Trophoblast cell (in vitro differentiated cells and primary cell): ENCODE data around the gene ZBTB7C.

Experiments used
- DNase-seq, 2 donors: peaks; one replicate each; pipeline ENCODE4 v3.0.0-alpha.2; 2016
- H2AFZ ChIP-seq: 2 replicates; pipeline ENCODE4 v1.6.1; 2013; ENCODE audit warnings: low read length, moderate library complexity, mild to moderate bottlenecking; ENCODE audit not compliant: insufficient read depth, poor library complexity
- H2AK5ac ChIP-seq: 2 replicates; pipeline ENCODE4 v1.6.1; 2013; ENCODE audit warnings: mild to moderate bottlenecking, low read length
- H2BK120ac ChIP-seq: 2 replicates; pipeline ENCODE4 v1.6.1; 2013; ENCODE audit warnings: low read length, mild to moderate bottlenecking, moderate library complexity; ENCODE audit not compliant: insufficient read depth, poor library complexity
- H2BK12ac ChIP-seq: 2 replicates; pipeline ENCODE4 v1.6.1; 2013; ENCODE audit warnings: mild to moderate bottlenecking, low read length, moderate library complexity
- H2BK5ac ChIP-seq: 2 replicates; pipeline ENCODE4 v1.6.1; 2013; ENCODE audit warnings: low read length, low read depth, moderate library complexity, mild to moderate bottlenecking; ENCODE audit not compliant: poor library complexity
- H3K14ac ChIP-seq: 2 replicates; pipeline ENCODE4 v1.6.1; 2013; ENCODE audit warnings: mild to moderate bottlenecking, low read length
- H3K18ac ChIP-seq: 2 replicates; pipeline ENCODE4 v1.6.1; 2013; ENCODE audit warnings: mild to moderate bottlenecking, low read length
- H3K23ac ChIP-seq: 2 replicates; pipeline ENCODE4 v1.6.1; 2013; ENCODE audit warnings: low read length
- H3K27ac ChIP-seq: 2 replicates; pipeline ENCODE4 v1.5.1; 2013; ENCODE audit warnings: low read depth, mild to moderate bottlenecking, inconsistent platforms, low read length, moderate library complexity
- H3K27me3 ChIP-seq: 2 replicates; pipeline ENCODE4 v1.6.1; 2013; ENCODE audit warnings: inconsistent platforms, mild to moderate bottlenecking, low read length, moderate library complexity; ENCODE audit not compliant: insufficient read depth
- H3K36me3 ChIP-seq, 2 experiments: 1 replicate in 1 of 2; 2 replicates in 1 of 2; pipeline ENCODE4 v1.6.1; 2013; ENCODE audit warnings: low read length in 2 of 2, mild to moderate bottlenecking in 2 of 2, moderate library complexity in 1 of 2; ENCODE audit not compliant: insufficient read depth in 2 of 2, control insufficient read depth in 1 of 2
- H3K4ac ChIP-seq: 2 replicates; pipeline ENCODE4 v1.6.1; 2013; ENCODE audit warnings: low read depth, mild to moderate bottlenecking, low read length, moderate library complexity
- H3K4me1 ChIP-seq, 2 experiments: 1 replicate in 1 of 2; 2 replicates in 1 of 2; pipeline ENCODE4 v1.6.1; 2013; ENCODE audit warnings: low read length in 2 of 2, mild to moderate bottlenecking in 2 of 2, moderate library complexity in 1 of 2; ENCODE audit not compliant: insufficient read depth in 2 of 2, control insufficient read depth in 1 of 2
- H3K4me2 ChIP-seq: 2 replicates; pipeline ENCODE4 v1.6.1; 2013; ENCODE audit warnings: inconsistent platforms, mild to moderate bottlenecking, low read length, moderate library complexity
- H3K4me3 ChIP-seq: 2 replicates; pipeline ENCODE4 v1.5.1; 2013; ENCODE audit warnings: mild to moderate bottlenecking, low read depth, low read length, inconsistent platforms
- H3K79me1 ChIP-seq: one replicate; pipeline ENCODE4 v1.6.1; 2013; ENCODE audit warnings: low read length
- H3K79me2 ChIP-seq: 2 replicates; pipeline ENCODE4 v1.6.1; 2013; ENCODE audit warnings: low read length, mild to moderate bottlenecking; ENCODE audit not compliant: control insufficient read depth, insufficient read depth, poor library complexity
- H3K9ac ChIP-seq: 2 replicates; pipeline ENCODE4 v1.6.1; 2013; ENCODE audit warnings: mild to moderate bottlenecking, low read length
- H3K9me3 ChIP-seq: 2 replicates; pipeline ENCODE4 v1.6.1; 2013; ENCODE audit warnings: low read depth, mild to moderate bottlenecking, control low read depth, inconsistent platforms, low read length; ENCODE audit not compliant: insufficient read depth
- H4K12ac ChIP-seq: 2 replicates; pipeline ENCODE4 v1.6.1; 2013; ENCODE audit warnings: low read depth, mild to moderate bottlenecking, low read length, moderate library complexity
- H4K8ac ChIP-seq: 2 replicates; pipeline ENCODE4 v1.6.1; 2013; ENCODE audit warnings: low read depth, mild to moderate bottlenecking, low read length, moderate library complexity
- H4K91ac ChIP-seq: one replicate; pipeline ENCODE4 v1.6.1; 2013; ENCODE audit warnings: low read depth, mild to moderate bottlenecking, low read length, moderate library complexity
- WGBS: extraction: QIAGEN DNeasy Blood & Tissue Kit; methylation state at CpG from one replicate; pipeline ENCODE4 v1.1.7; 2013; ENCODE audit warnings: missing lambda C conversion rate; ENCODE audit not compliant: insufficient read length, insufficient coverage; ENCODE audit errors: extremely low coverage; 5-methylcytosine and 5-hydroxymethylcytosine counted together

ZBTB7C gene

GRCh38 chr18:48316177-48316576 lies 93.0 kb downstream of the ZBTB7C start:
- no peak overlapping the region for H2BK5ac ChIP-seq
- no peak overlapping the region for H4K12ac ChIP-seq
- H3K79me1 ChIP-seq = no peaks in the 10 kb centered on the region
- no peak overlapping the region for H3K4me2 ChIP-seq
- no peak overlapping the region for H3K23ac ChIP-seq
- no peak overlapping the region for H4K91ac ChIP-seq
- no peak overlapping the region for H2BK120ac ChIP-seq
- WGBS = no CpG with 5 or more reads among the region's 3 CpGs
- H2AK5ac ChIP-seq = no peak overlapping the region
- no peaks in the 10 kb centered on the region for H3K27me3 ChIP-seq
- no peak overlapping the region for H3K18ac ChIP-seq
- no peak overlapping the region for H3K27ac ChIP-seq
- H3K79me2 ChIP-seq = no peaks in the 10 kb centered on the region
- no peaks in the 10 kb centered on the region for H3K36me3 ChIP-seq
- DNase-seq = no peak
- H3K9me3 ChIP-seq = peaks cover 2% of the 10 kb centered on the region
- H3K4ac ChIP-seq = no peak overlapping the region
- no peak overlapping the region for H2BK12ac ChIP-seq
- H4K8ac ChIP-seq = no peak overlapping the region
- peaks cover 5% of the 10 kb centered on the region in 2 experiments for H3K4me1 ChIP-seq
- no peak overlapping the region for H3K4me3 ChIP-seq
- no peak overlapping the region for H2AFZ ChIP-seq
- no peak overlapping the region for H3K9ac ChIP-seq
- H3K14ac ChIP-seq = no peak overlapping the region

GRCh38 chr18:48314690-48315089 lies 94.5 kb downstream of the ZBTB7C start:
- H3K18ac ChIP-seq = no peak overlapping the region
- no peak overlapping the region for H2AK5ac ChIP-seq
- no peaks in the 10 kb centered on the region for H3K36me3 ChIP-seq

GRCh38 chr18:48313792-48314191 lies 95.4 kb downstream of the ZBTB7C start:
- Histone ChIP-seq H4K8ac (no peak overlapping the region), H3K79me1 (peaks cover under 1% of the 10 kb centered on the region), H2BK5ac (no peak overlapping the region), H3K4me1 (peaks cover under 1 to 3% of the 10 kb centered on the region in 2 experiments), H3K18ac (no peak overlapping the region), H2BK12ac (no peak overlapping the region), H3K27me3 (no peaks in the 10 kb centered on the region), H2AK5ac (no peak overlapping the region), H3K23ac (no peak overlapping the region), H3K79me2 (no peaks in the 10 kb centered on the region), H3K9ac (no peak overlapping the region), H2AFZ (no peak overlapping the region), H3K36me3 (no peaks in the 10 kb centered on the region), H3K27ac (no peak overlapping the region), H2BK120ac (no peak overlapping the region), H4K91ac (no peak overlapping the region), H3K9me3 (peaks cover 2% of the 10 kb centered on the region), H3K4ac (no peak overlapping the region), H3K4me3 (no peak overlapping the region), H3K4me2 (no peak overlapping the region), H3K14ac (no peak overlapping the region), H4K12ac (no peak overlapping the region)
- no peak for DNase-seq
- WGBS = no CpG with 5 or more reads among the region's 6 CpGs

More at GRCh38 chr18:48314690-48315089, 94.5 kb downstream of the ZBTB7C start:
- Histone ChIP-seq H3K9ac (no peak overlapping the region), H3K23ac (no peak overlapping the region), H2AFZ (no peak overlapping the region), H3K9me3 (peaks cover 2% of the 10 kb centered on the region), H4K12ac (no peak overlapping the region), H3K4me1 (no peaks in the 10 kb centered on the region), H3K4me3 (no peak overlapping the region), H2BK120ac (no peak overlapping the region), H3K14ac (no peak overlapping the region), H3K79me1 (no peaks in the 10 kb centered on the region), H3K27ac (no peak overlapping the region), H2BK5ac (no peak overlapping the region), H3K27me3 (no peaks in the 10 kb centered on the region), H4K8ac (no peak overlapping the region), H4K91ac (no peak overlapping the region), H3K79me2 (no peaks in the 10 kb centered on the region), H2BK12ac (no peak overlapping the region), H3K4me2 (no peak overlapping the region), H3K4ac (no peak overlapping the region)
- no CpG with 5 or more reads among the region's 6 CpGs for WGBS
- no peak for DNase-seq

- H2BK12ac ChIP-seq = no peak overlapping the region
- H3K4me2 ChIP-seq = no peak overlapping the region
- H3K14ac ChIP-seq = no peak overlapping the region
- H2BK5ac ChIP-seq = no peak overlapping the region
- no peak overlapping the region for H3K4ac ChIP-seq
- H3K9me3 ChIP-seq = peaks cover 2% of the 10 kb centered on the region
- no peak overlapping the region for H3K4me3 ChIP-seq
- no peaks in the 10 kb centered on the region for H3K36me3 ChIP-seq
- DNase-seq = no peak
- H3K79me2 ChIP-seq = no peaks in the 10 kb centered on the region
- H3K79me1 ChIP-seq = peaks cover 2% of the 10 kb centered on the region
- no peak overlapping the region for H4K91ac ChIP-seq
- no peak overlapping the region for H2AFZ ChIP-seq
- no CpG with 5 or more reads among the region's 5 CpGs for WGBS
- H3K9ac ChIP-seq = no peak overlapping the region
- H3K27me3 ChIP-seq = no peaks in the 10 kb centered on the region
- H2AK5ac ChIP-seq = no peak overlapping the region
- H2BK120ac ChIP-seq = no peak overlapping the region
- H3K18ac ChIP-seq = no peak overlapping the region
- no peak overlapping the region for H4K8ac ChIP-seq
- H3K23ac ChIP-seq = no peak overlapping the region
- H3K27ac ChIP-seq = no peak overlapping the region
- peaks cover 8 to 12% of the 10 kb centered on the region in 2 experiments for H3K4me1 ChIP-seq
- no peak overlapping the region for H4K12ac ChIP-seq
Observed at GRCh38 chr18:48312066-48312465, 97.1 kb downstream of the ZBTB7C start.
